Endodermal cell (in vitro differentiated cells): ENCODE results near the gene GRM8. TPM values are rescaled to one million over a fixed set of nuclear protein-coding genes. Genes with fewer than 3 reads are reported as not detected.

Experiments used
- DNase-seq: peaks from one replicate; pipeline ENCODE4 v3.0.0-alpha.2; 2017
- H3K27ac ChIP-seq: 2 replicates; pipeline ENCODE4 v1.5.1; 2013; ENCODE audit warnings: mild to moderate bottlenecking, low read depth, low read length, moderate library complexity
- H3K27me3 ChIP-seq: 2 replicates; pipeline ENCODE4 v1.6.1; 2013; ENCODE audit warnings: mild to moderate bottlenecking, low read length, moderate library complexity; ENCODE audit not compliant: insufficient read depth, control insufficient read depth, poor library complexity, severe bottlenecking
- H3K36me3 ChIP-seq: 2 replicates; pipeline ENCODE4 v1.7.0; 2013; ENCODE audit warnings: mild to moderate bottlenecking, low read length, moderate library complexity; ENCODE audit not compliant: control insufficient read depth, insufficient read depth
- H3K4me1 ChIP-seq: one replicate; pipeline ENCODE4 v1.7.0; 2013; ENCODE audit warnings: low read length; ENCODE audit not compliant: control insufficient read depth, insufficient read depth
- H3K4me3 ChIP-seq: 2 replicates; pipeline ENCODE4 v1.5.1; 2013; ENCODE audit warnings: mild to moderate bottlenecking, low read length, moderate library complexity
- H3K9ac ChIP-seq: 2 replicates; pipeline ENCODE4 v1.6.1; 2013; ENCODE audit warnings: mild to moderate bottlenecking, low read length, moderate library complexity; ENCODE audit not compliant: poor library complexity, severe bottlenecking; ENCODE audit errors: extremely low read depth
- H3K9me3 ChIP-seq: 2 replicates; pipeline ENCODE4 v1.6.1; 2013; ENCODE audit warnings: mild to moderate bottlenecking, low read length, moderate library complexity; ENCODE audit not compliant: control insufficient read depth
- H3K27ac Mint-ChIP-seq: 2 replicates; pipeline ENCODE4 v1.8.0; 2020; ENCODE audit warnings: mixed read lengths
- H3K27me3 Mint-ChIP-seq: 2 replicates; pipeline ENCODE4 v1.8.0; 2021; ENCODE audit warnings: mild to moderate bottlenecking, mixed read lengths; ENCODE audit not compliant: insufficient read depth
- H3K36me3 Mint-ChIP-seq: 2 replicates; pipeline ENCODE4 v1.8.0; 2020; ENCODE audit warnings: low read depth, mixed read lengths
- H3K4me1 Mint-ChIP-seq: 2 replicates; pipeline ENCODE4 v1.8.0; 2020; ENCODE audit warnings: mixed read lengths
- H3K4me3 Mint-ChIP-seq: 2 replicates; pipeline ENCODE4 v1.8.0; 2020; ENCODE audit warnings: mild to moderate bottlenecking, moderate library complexity, mixed read lengths
- H3K9me3 Mint-ChIP-seq: 2 replicates; pipeline ENCODE4 v1.8.0; 2020; ENCODE audit warnings: mild to moderate bottlenecking, mixed read lengths
- WGBS, 2 experiments: methylation state at CpG; one replicate each; pipeline versions ENCODE4 v1.1.5 to v1.1.7; 2013; ENCODE audit warnings: missing lambda C conversion rate in 2 of 2, mixed read lengths in 1 of 2; ENCODE audit not compliant: insufficient coverage in 1 of 2, insufficient read length in 1 of 2; 5-methylcytosine and 5-hydroxymethylcytosine counted together
- total RNA-seq, 2 donors: library from RNA; stranded (reverse); fragmentation: NEBNext Ultra II Directional in 1 of 2; extraction: Animal tissue kit (Norgen Biotek cat#: 25700) in 1 of 2; gene quantifications; 2 replicates in 1 of 2; 3 replicates in 1 of 2; pipeline ENCODE4 v1.2.1, GENCODE V29; 2021
- TF ChIP-seq, protein P1 (sequence below): fragments of 200-600 bp; sonication (generic); conservative IDR thresholded peaks from 2 replicates; pipeline ENCODE4 v1.5.0; 2021; ENCODE audit warnings: antibody characterized with exemption, mild to moderate bottlenecking

GRM8 gene
- total RNA-seq, 2 donors from 2014 or later: 0.93 to 2.0 TPM

DNA sequence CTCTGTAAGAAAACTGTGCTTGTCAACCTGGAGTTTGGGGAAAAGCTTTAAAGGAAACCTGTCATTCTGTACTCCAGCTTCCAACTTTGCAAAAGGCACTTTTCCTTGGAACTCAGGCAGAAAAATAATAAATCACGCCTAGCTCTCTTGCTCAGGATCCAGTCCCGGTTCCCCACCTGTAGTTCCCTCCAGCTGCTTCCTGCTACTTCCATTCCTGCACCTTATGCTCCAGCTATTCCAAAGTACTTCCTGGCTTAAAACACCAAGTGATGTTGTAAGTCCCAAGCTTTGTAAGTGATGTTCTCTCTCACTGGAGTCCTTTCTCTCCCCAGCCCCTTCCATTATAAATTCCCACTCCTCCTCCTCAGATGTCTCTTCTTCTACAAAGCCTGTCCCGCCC lies 98.6 kb downstream of the GRM8 start:
- peaks cover 2% of the 10 kb centered on the region for H3K27me3 Mint-ChIP-seq

GRCh38 chr7:127153315-127153714 lies 99.4 kb downstream of the GRM8 start:
- Histone ChIP-seq H3K4me1 (no peaks in the 10 kb centered on the region), H3K9me3 (no peaks in the 10 kb centered on the region), H3K27me3 (no peaks in the 10 kb centered on the region), H3K36me3 (no peaks in the 10 kb centered on the region), H3K27ac (no peak overlapping the region), H3K9ac (no peak overlapping the region), H3K4me3 (no peak overlapping the region)
- TF ChIP-seq, protein P1, sequence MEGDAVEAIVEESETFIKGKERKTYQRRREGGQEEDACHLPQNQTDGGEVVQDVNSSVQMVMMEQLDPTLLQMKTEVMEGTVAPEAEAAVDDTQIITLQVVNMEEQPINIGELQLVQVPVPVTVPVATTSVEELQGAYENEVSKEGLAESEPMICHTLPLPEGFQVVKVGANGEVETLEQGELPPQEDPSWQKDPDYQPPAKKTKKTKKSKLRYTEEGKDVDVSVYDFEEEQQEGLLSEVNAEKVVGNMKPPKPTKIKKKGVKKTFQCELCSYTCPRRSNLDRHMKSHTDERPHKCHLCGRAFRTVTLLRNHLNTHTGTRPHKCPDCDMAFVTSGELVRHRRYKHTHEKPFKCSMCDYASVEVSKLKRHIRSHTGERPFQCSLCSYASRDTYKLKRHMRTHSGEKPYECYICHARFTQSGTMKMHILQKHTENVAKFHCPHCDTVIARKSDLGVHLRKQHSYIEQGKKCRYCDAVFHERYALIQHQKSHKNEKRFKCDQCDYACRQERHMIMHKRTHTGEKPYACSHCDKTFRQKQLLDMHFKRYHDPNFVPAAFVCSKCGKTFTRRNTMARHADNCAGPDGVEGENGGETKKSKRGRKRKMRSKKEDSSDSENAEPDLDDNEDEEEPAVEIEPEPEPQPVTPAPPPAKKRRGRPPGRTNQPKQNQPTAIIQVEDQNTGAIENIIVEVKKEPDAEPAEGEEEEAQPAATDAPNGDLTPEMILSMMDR: no peak
- DNase-seq: no peak
- WGBS, 2 experiments: 89 to 98% methylated on average over 2 to 3 of the region's 3 CpGs
- H3K36me3 Mint-ChIP-seq: no peaks in the 10 kb centered on the region
- no peaks in the 10 kb centered on the region for H3K9me3 Mint-ChIP-seq
- H3K27me3 Mint-ChIP-seq: peaks cover 2% of the 10 kb centered on the region
- peaks cover 6% of the 10 kb centered on the region for H3K4me1 Mint-ChIP-seq
- no peak overlapping the region for H3K4me3 Mint-ChIP-seq
- H3K27ac Mint-ChIP-seq: no peak overlapping the region

More for the DNA sequence above, 98.6 kb downstream of the GRM8 start:
- no peaks in the 10 kb centered on the region for H3K4me1 ChIP-seq
- 89 to 90% methylated on average over 2 to 3 of the region's 3 CpGs for WGBS, 2 experiments
- no peaks in the 10 kb centered on the region for H3K9me3 Mint-ChIP-seq
- no peaks in the 10 kb centered on the region for H3K36me3 ChIP-seq
- H3K27ac Mint-ChIP-seq: no peak overlapping the region
- H3K36me3 Mint-ChIP-seq: no peaks in the 10 kb centered on the region
- no peak overlapping the region for H3K9ac ChIP-seq
- DNase-seq: no peak
- no peaks in the 10 kb centered on the region for H3K27me3 ChIP-seq
- H3K4me3 ChIP-seq: no peak overlapping the region
- H3K9me3 ChIP-seq: no peaks in the 10 kb centered on the region
- H3K4me3 Mint-ChIP-seq: no peak overlapping the region
- no peak overlapping the region for H3K27ac ChIP-seq
- TF ChIP-seq, protein P1: no peak
- peaks cover 6% of the 10 kb centered on the region for H3K4me1 Mint-ChIP-seq

- H3K9ac ChIP-seq: no peak overlapping the region
- TF ChIP-seq, protein P1: no peak
- peaks cover 6% of the 10 kb centered on the region for H3K4me1 Mint-ChIP-seq
- no peaks in the 10 kb centered on the region for H3K36me3 Mint-ChIP-seq
- no peaks in the 10 kb centered on the region for H3K9me3 Mint-ChIP-seq
- no peak overlapping the region for H3K4me3 ChIP-seq
- no peaks in the 10 kb centered on the region for H3K36me3 ChIP-seq
- H3K27me3 Mint-ChIP-seq: peaks cover 2% of the 10 kb centered on the region
- no peaks in the 10 kb centered on the region for H3K27me3 ChIP-seq
- H3K27ac Mint-ChIP-seq: no peak overlapping the region
- H3K9me3 ChIP-seq: no peaks in the 10 kb centered on the region
- no peak overlapping the region for H3K4me3 Mint-ChIP-seq
- no peak for DNase-seq
- H3K4me1 ChIP-seq: no peaks in the 10 kb centered on the region
- no peak overlapping the region for H3K27ac ChIP-seq
These were observed 100.3 kb downstream of the GRM8 start for GRCh38 chr7:127152423-127152822.
